ENCODE measurements around the gene WNK1. TPM values are rescaled to one million over a fixed set of nuclear protein-coding genes. Genes with fewer than 3 reads are reported as not detected.

WNK1 gene
- polyA plus RNA-seq, 1 donor from 2014 or later: 25.9 TPM

DNA sequence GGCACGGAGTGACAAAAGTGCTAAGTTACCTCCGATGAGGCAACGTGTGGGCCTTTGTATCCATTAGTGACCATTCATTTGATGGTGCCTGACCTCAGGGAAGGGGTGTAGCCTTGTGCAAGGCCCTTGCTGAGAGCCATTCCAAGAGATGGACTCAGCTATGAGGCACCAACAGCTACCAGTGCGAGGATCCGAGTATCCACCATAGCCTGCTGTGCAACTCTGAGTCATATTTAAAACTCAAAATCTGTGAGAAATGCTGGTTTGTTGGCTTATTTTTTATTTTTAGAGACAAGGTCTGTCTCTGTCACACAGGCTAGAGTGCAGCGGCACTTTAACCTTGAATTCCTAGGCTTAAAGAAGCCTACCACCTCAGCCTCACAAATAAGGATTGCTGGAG, 25.1 kb upstream of the WNK1 start:
- Histone ChIP-seq H3K9me3 (ENCODE audit: low read length) (no peaks in the 10 kb centered on the region), H3K9me2 (ENCODE audit: insufficient read depth, low read length) (no peaks in the 10 kb centered on the region), H3K27me3 (ENCODE audit: insufficient read depth, low read depth, low read length) (no peaks in the 10 kb centered on the region), H4K20me1 (ENCODE audit: insufficient read depth) (no peaks in the 10 kb centered on the region), H3K4me3 (ENCODE audit: low read length) (no peak overlapping the region), H3F3A (ENCODE audit: insufficient read depth, low read length, poor library complexity, severe bottlenecking) (no peaks in the 10 kb centered on the region), H3K4me2 (ENCODE audit: low read length) (no peak overlapping the region), H3K27ac (ENCODE audit: low read length) (no peak overlapping the region), H2AFZ (ENCODE audit: low read depth, low read length) (no peak overlapping the region), H3K9ac (ENCODE audit: low read length) (no peak overlapping the region), H3K36me3 (ENCODE audit: insufficient read depth, low read length) (no peaks in the 10 kb centered on the region), H3K79me2 (replicated peaks; ENCODE audit: insufficient read depth, low read length) (no peaks in the 10 kb centered on the region)
- TF ChIP-seq EZH2 (IDR thresholded peaks at IDR 0.05; ENCODE audit: borderline replicate concordance, insufficient read depth, low read length, poor library complexity, severe bottlenecking) (no peak), MXI1 (conservative IDR thresholded peaks at IDR 0.05; ENCODE audit: poor library complexity, severe bottlenecking) (no peak), CTCF (IDR thresholded peaks at IDR 0.05; ENCODE audit: poor library complexity, severe bottlenecking) (no peak), RAD21 (conservative IDR thresholded peaks at IDR 0.05) (no peak), TAF1 (IDR thresholded peaks at IDR 0.05; ENCODE audit: low read depth) (no peak), EP300 (conservative IDR thresholded peaks at IDR 0.05; ENCODE audit: poor library complexity, severe bottlenecking) (no peak), POLR2AphosphoS5 (IDR thresholded peaks at IDR 0.05) (no peak), SMC3 (conservative IDR thresholded peaks at IDR 0.05; ENCODE audit: poor library complexity) (no peak)
- TF ChIP-seq, protein P1, sequence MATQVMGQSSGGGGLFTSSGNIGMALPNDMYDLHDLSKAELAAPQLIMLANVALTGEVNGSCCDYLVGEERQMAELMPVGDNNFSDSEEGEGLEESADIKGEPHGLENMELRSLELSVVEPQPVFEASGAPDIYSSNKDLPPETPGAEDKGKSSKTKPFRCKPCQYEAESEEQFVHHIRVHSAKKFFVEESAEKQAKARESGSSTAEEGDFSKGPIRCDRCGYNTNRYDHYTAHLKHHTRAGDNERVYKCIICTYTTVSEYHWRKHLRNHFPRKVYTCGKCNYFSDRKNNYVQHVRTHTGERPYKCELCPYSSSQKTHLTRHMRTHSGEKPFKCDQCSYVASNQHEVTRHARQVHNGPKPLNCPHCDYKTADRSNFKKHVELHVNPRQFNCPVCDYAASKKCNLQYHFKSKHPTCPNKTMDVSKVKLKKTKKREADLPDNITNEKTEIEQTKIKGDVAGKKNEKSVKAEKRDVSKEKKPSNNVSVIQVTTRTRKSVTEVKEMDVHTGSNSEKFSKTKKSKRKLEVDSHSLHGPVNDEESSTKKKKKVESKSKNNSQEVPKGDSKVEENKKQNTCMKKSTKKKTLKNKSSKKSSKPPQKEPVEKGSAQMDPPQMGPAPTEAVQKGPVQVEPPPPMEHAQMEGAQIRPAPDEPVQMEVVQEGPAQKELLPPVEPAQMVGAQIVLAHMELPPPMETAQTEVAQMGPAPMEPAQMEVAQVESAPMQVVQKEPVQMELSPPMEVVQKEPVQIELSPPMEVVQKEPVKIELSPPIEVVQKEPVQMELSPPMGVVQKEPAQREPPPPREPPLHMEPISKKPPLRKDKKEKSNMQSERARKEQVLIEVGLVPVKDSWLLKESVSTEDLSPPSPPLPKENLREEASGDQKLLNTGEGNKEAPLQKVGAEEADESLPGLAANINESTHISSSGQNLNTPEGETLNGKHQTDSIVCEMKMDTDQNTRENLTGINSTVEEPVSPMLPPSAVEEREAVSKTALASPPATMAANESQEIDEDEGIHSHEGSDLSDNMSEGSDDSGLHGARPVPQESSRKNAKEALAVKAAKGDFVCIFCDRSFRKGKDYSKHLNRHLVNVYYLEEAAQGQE (IDR thresholded peaks at IDR 0.05; ENCODE audit: borderline replicate concordance): no peak

- Histone ChIP-seq H3K27me3 (ENCODE audit: insufficient read depth, low read depth, low read length) (no peaks in the 10 kb centered on the region), H2AFZ (ENCODE audit: low read depth, low read length) (no peak overlapping the region), H3F3A (ENCODE audit: insufficient read depth, low read length, poor library complexity, severe bottlenecking) (no peaks in the 10 kb centered on the region), H3K9ac (ENCODE audit: low read length) (no peak overlapping the region), H3K4me2 (ENCODE audit: low read length) (no peak overlapping the region), H4K20me1 (ENCODE audit: insufficient read depth) (no peaks in the 10 kb centered on the region), H3K36me3 (ENCODE audit: insufficient read depth, low read length) (no peaks in the 10 kb centered on the region), H3K9me3 (ENCODE audit: low read length) (no peaks in the 10 kb centered on the region), H3K79me2 (replicated peaks; ENCODE audit: insufficient read depth, low read length) (no peaks in the 10 kb centered on the region), H3K27ac (ENCODE audit: low read length) (no peak overlapping the region), H3K4me3 (ENCODE audit: low read length) (no peak overlapping the region), H3K9me2 (ENCODE audit: insufficient read depth, low read length) (no peaks in the 10 kb centered on the region)
- TF ChIP-seq RAD21 (conservative IDR thresholded peaks at IDR 0.05): no peak
- TF ChIP-seq SMC3 (conservative IDR thresholded peaks at IDR 0.05; ENCODE audit: poor library complexity): no peak
- TF ChIP-seq, protein P1 (IDR thresholded peaks at IDR 0.05; ENCODE audit: borderline replicate concordance): no peak
- no peak for TF ChIP-seq POLR2AphosphoS5 (IDR thresholded peaks at IDR 0.05)
- no peak for TF ChIP-seq TAF1 (IDR thresholded peaks at IDR 0.05; ENCODE audit: low read depth)
- no peak for TF ChIP-seq EZH2 (IDR thresholded peaks at IDR 0.05; ENCODE audit: borderline replicate concordance, insufficient read depth, low read length, poor library complexity, severe bottlenecking)
- no peak for TF ChIP-seq CTCF (IDR thresholded peaks at IDR 0.05; ENCODE audit: poor library complexity, severe bottlenecking)
- no peak for TF ChIP-seq MXI1 (conservative IDR thresholded peaks at IDR 0.05; ENCODE audit: poor library complexity, severe bottlenecking)
- no peak for TF ChIP-seq EP300 (conservative IDR thresholded peaks at IDR 0.05; ENCODE audit: poor library complexity, severe bottlenecking)
Observed at GRCh38 chr12:728781-729180, 23.6 kb upstream of the WNK1 start.
